GM12878 (cell line): ENCODE results near the gene MASP1. TPM values are rescaled to one million over a fixed set of nuclear protein-coding genes. Genes with fewer than 3 reads are reported as not detected.

Experiments used
- ATAC-seq: fragments of 200-7000 bp; cut with Tn5 transposase; 3 replicates; pipeline ENCODE4 v1.9.1; 2020; ENCODE audit warnings: mild to moderate bottlenecking, moderate library complexity
- BruUV-seq: library from RNA; stranded (reverse); fragments of 400-500 nt; replicated peaks from 2 replicates; lab custom pipeline; 2021; lab: Mats Ljungman, UMichigan
- CTCF ChIA-PET: fragments of 300-600 bp; sonication (Branson Sonifier 250); formaldehyde crosslinking; extraction: SDS; loops from one replicate; lab custom pipeline; 2021; ENCODE audit warnings: inconsistent platforms; lab: Yijun Ruan, JAX
- POLR2A ChIA-PET: fragments of 350-600 bp; formaldehyde crosslinking; extraction: SDS; loops from one replicate; lab custom pipeline; 2021; ENCODE audit warnings: inconsistent platforms; lab: Charles Lee
- RAD21 ChIA-PET: fragments of 300-600 bp; sonication (Branson Sonifier 250); formaldehyde crosslinking; loops from one replicate; lab custom pipeline; 2023; ENCODE audit warnings: antibody characterized with exemption; ENCODE audit not compliant: unreplicated experiment; lab: Charles Lee
- SMC1A ChIA-PET: fragments of 300-600 bp; sonication (Branson Sonifier 250); formaldehyde crosslinking; loops from one replicate; lab custom pipeline; 2023; ENCODE audit not compliant: unreplicated experiment, uncharacterized antibody; lab: Charles Lee
- DNase-seq: peaks from one replicate; pipeline ENCODE4 v3.0.0-alpha.2; 2011; ENCODE audit warnings: low read depth, low spot score
- FAIRE-seq: peaks from 3 replicates; lab custom pipeline; 2011; peaks lifted over from hg19 to GRCh38; lab: Jason Lieb, UNC
- H2AFZ ChIP-seq: 2 replicates; pipeline ENCODE4 v1.6.0; 2011; ENCODE audit warnings: low read depth, low read length, control low read depth; ENCODE audit not compliant: control insufficient read depth
- H3K27ac ChIP-seq: 2 replicates; pipeline ENCODE4 v1.5.1; 2011; ENCODE audit warnings: control low read depth; ENCODE audit not compliant: control insufficient read depth, insufficient read depth
- H3K27me3 ChIP-seq, 2 experiments: replicated peaks in 1 of 2; 2 replicates each; pipeline versions ENCODE4 v1.6.0 to v1.6.1; 2011; ENCODE audit warnings: low read length in 1 of 2; ENCODE audit not compliant: control insufficient read depth in 2 of 2, insufficient read depth in 2 of 2
- H3K36me3 ChIP-seq, 2 experiments: 2 replicates each; pipeline ENCODE4 v1.5.1; 2011; ENCODE audit warnings: low read length in 1 of 2; ENCODE audit not compliant: control insufficient read depth in 2 of 2, insufficient read depth in 2 of 2
- H3K4me1 ChIP-seq: 2 replicates; pipeline ENCODE4 v1.6.1; 2011; ENCODE audit warnings: mild to moderate bottlenecking, low read length, moderate library complexity, mixed read lengths; ENCODE audit not compliant: control insufficient read depth, insufficient read depth
- H3K4me2 ChIP-seq: 2 replicates; pipeline ENCODE4 v1.6.0; 2011; ENCODE audit warnings: control low read depth; ENCODE audit not compliant: control insufficient read depth, insufficient read depth
- H3K4me3 ChIP-seq: fragments of 200-600 bp; sonication (generic); 2 replicates; pipeline ENCODE4 v1.5.1; 2016
- H3K79me2 ChIP-seq: 2 replicates; pipeline ENCODE4 v1.6.0; 2011; ENCODE audit warnings: low read length; ENCODE audit not compliant: control insufficient read depth, insufficient read depth
- H3K9ac ChIP-seq: 2 replicates; pipeline ENCODE4 v1.8.0; 2011; ENCODE audit warnings: low read length, control low read depth, mixed read lengths; ENCODE audit not compliant: control insufficient read depth, insufficient read depth
- H3K9me3 ChIP-seq: replicated peaks from 3 replicates; pipeline ENCODE4 v1.5.1; 2011; ENCODE audit warnings: mild to moderate bottlenecking, low read length; ENCODE audit not compliant: control insufficient read depth, insufficient read depth
- H4K20me1 ChIP-seq: 2 replicates; pipeline ENCODE4 v1.6.0; 2011; ENCODE audit not compliant: control insufficient read depth, insufficient read depth
- BRCA1 ChIP-seq: IDR thresholded peaks from 2 replicates; pipeline ENCODE4 v1.6.1; 2011; ENCODE audit warnings: low read depth, low read length, improper control_type of control experiment
- CHD4 ChIP-seq: fragments of 200-600 bp; sonication (generic); IDR thresholded peaks from 2 replicates; pipeline ENCODE4 v1.6.1; 2016; ENCODE audit warnings: mild to moderate bottlenecking
- EP300 ChIP-seq, 2 experiments: fragments of 150-350 bp in 1 of 2; IDR thresholded peaks; 2 replicates each; pipeline ENCODE4 v1.6.1; 2011 to 2012; ENCODE audit warnings: low read depth in 2 of 2, low read length in 2 of 2, borderline replicate concordance in 1 of 2, improper control_type of control experiment in 1 of 2, inconsistent platforms in 1 of 2; ENCODE audit not compliant: control insufficient read depth in 1 of 2
- HCFC1 ChIP-seq: fragments of 150-350 bp; IDR thresholded peaks from 2 replicates; pipeline ENCODE4 v1.6.1; 2014; ENCODE audit warnings: low read length
- HDGF ChIP-seq: fragments of 450-650 bp; IDR thresholded peaks from 2 replicates; pipeline ENCODE4 v1.6.1; 2016; ENCODE audit warnings: antibody characterized with exemption
- PBX3 ChIP-seq: IDR thresholded peaks from 2 replicates; pipeline ENCODE4 v1.6.1; 2011; ENCODE audit warnings: mild to moderate bottlenecking, low read depth, low read length, moderate library complexity; ENCODE audit not compliant: insufficient replicate concordance
- SIN3A ChIP-seq: IDR thresholded peaks from 2 replicates; pipeline ENCODE4 v1.6.1; 2012; ENCODE audit warnings: low read depth, low read length, improper control_type of control experiment
- SREBF2 ChIP-seq: IDR thresholded peaks from 2 replicates; pipeline ENCODE4 v1.6.1; 2012; ENCODE audit warnings: mild to moderate bottlenecking, low read length
- SRF ChIP-seq, 2 experiments: IDR thresholded peaks; 2 replicates each; pipeline ENCODE4 v1.6.1; 2011; ENCODE audit warnings: low read depth in 2 of 2, low read length in 2 of 2, mild to moderate bottlenecking in 1 of 2, moderate library complexity in 1 of 2
- TCF3 ChIP-seq: IDR thresholded peaks from 2 replicates; pipeline ENCODE4 v1.6.1; 2012; ENCODE audit warnings: low read depth, mild to moderate bottlenecking, low read length, borderline replicate concordance; ENCODE audit not compliant: insufficient read depth
- ZBTB4 ChIP-seq: fragments of 450-650 bp; formaldehyde crosslinking; IDR thresholded peaks from 2 replicates; pipeline ENCODE4 v1.4.0; 2022; ENCODE audit warnings: mild to moderate bottlenecking, moderate library complexity
- ZNF384 ChIP-seq: IDR thresholded peaks from 2 replicates; pipeline ENCODE4 v1.6.1; 2012; ENCODE audit warnings: low read depth, mild to moderate bottlenecking, low read length, improper control_type of control experiment, borderline replicate concordance
- ZNF622 ChIP-seq: fragments of 450-650 bp; IDR thresholded peaks from 2 replicates; pipeline ENCODE4 v1.6.1; 2017; ENCODE audit warnings: mild to moderate bottlenecking, inconsistent platforms
- ZSCAN29 ChIP-seq: fragments of 450-650 bp; IDR thresholded peaks from 2 replicates; pipeline ENCODE4 v1.6.1; 2017; ENCODE audit warnings: mild to moderate bottlenecking, moderate library complexity
- WGBS: methylation state at CpG from one replicate; pipeline ENCODE4 v1.1.6; 2016; ENCODE audit warnings: low lambda C conversion rate; ENCODE audit not compliant: insufficient replicate concordance, insufficient coverage; ENCODE audit errors: missing lambda C conversion rate; 5-methylcytosine and 5-hydroxymethylcytosine counted together
- in situ Hi-C: fragments of 300-500 bp; cut with MboI; formaldehyde crosslinking; loops from 9 replicates; pipeline ENCODE4 v1.14.3; 2018; ENCODE audit warnings: mixed read lengths
- intact Hi-C: fragments of 100-400 bp; cut with micrococcal nuclease; formaldehyde crosslinking; loops from one replicate; pipeline ENCODE4 v1.14.2; 2022; ENCODE audit not compliant: unreplicated experiment
- polyA plus RNA-seq, 11 experiments: library from polyadenylated mRNA; depleted of rRNA in 4 of 11; unstranded in 6 of 11; stranded (reverse) in 5 of 11; fragments of >200 nt; fragmentation: Nextera tagmentation in 4 of 11; fragmentation: Illumina TruSeq in 1 of 11; extraction: Ambion mirVana in 4 of 11; extraction: Trizol in 1 of 11; gene quantifications; 1 replicate in 1 of 11; 2 replicates in 10 of 11; pipeline versions ENCODE4 v1.2.1 to v1.2.3, GENCODE V29; 2011 to 2016; ENCODE audit warnings: inconsistent platforms in 2 of 11, missing spikeins in 2 of 11, low read depth in 1 of 11
- total RNA-seq, 4 experiments: library from RNA; depleted of rRNA in 3 of 4; stranded (reverse); fragments of >200 nt in 3 of 4; fragmentation: Illumina TruSeq in 1 of 4; extraction: Trizol in 1 of 4; gene quantifications; 2 replicates each; pipeline versions ENCODE4 v1.2.1 to v1.2.3, GENCODE V29; 2013 to 2021

MASP1 gene
- total and polyA plus RNA-seq, 10 of the 15 experiments (the other 5 are each of a cell fraction or from before 2014, with no cell fraction given): 0.05 TPM; not detected in 9

- WGBS: 35% methylated on average over 2 of the region's 2 CpGs
- POLR2A ChIA-PET: no interaction called here
- TF ChIP-seq EP300 (IDR thresholded peaks at IDR 0.05; ENCODE audit: borderline replicate concordance in 1 of 2, control insufficient read depth in 1 of 2, low read depth in 2 of 2, low read length in 2 of 2) (no peak), ZNF622 (no peak), TCF3 (no peak), SIN3A (no peak), HDGF (no peak), HCFC1 (no peak), BRCA1 (no peak), ZNF384 (no peak), ZBTB4 (no peak), SRF (IDR thresholded peaks at IDR 0.05; ENCODE audit: low read depth in 2 of 2, low read length in 2 of 2) (no peak), ZSCAN29 (no peak), CHD4 (no peak), SREBF2 (no peak), PBX3 (no peak)
Measured at GRCh38 chr3:187207062-187207461, 84.5 kb downstream of the MASP1 start.

More at GRCh38 chr3:187207062-187207461, 84.5 kb downstream of the MASP1 start:
- no peak overlapping the region for H3K4me2 ChIP-seq
- BruUV-seq: no TSS peak
- FAIRE-seq (no peak), ATAC-seq (no peak), DNase-seq (no peak)
- ChIA-PET CTCF (no interaction called here), RAD21 (no interaction called here), SMC1A (no interaction called here)
- intact Hi-C loops: no loop called here
- no peaks in the 10 kb centered on the region for H3K36me3 ChIP-seq
- in situ Hi-C loops: no loop called here
- H4K20me1 ChIP-seq: no peaks in the 10 kb centered on the region
- H3K9ac ChIP-seq: no peak overlapping the region
- no peak overlapping the region for H2AFZ ChIP-seq
- H3K4me3 ChIP-seq: no peak overlapping the region
- no peaks in the 10 kb centered on the region for H3K79me2 ChIP-seq
- H3K27me3 ChIP-seq: 0 out of 4 replicates have a peak, but pooled peaks cover 1 to 3% of the 10 kb centered on the region in 2 experiments
- H3K4me1 ChIP-seq: no peaks in the 10 kb centered on the region
- peaks cover 3% of the 10 kb centered on the region; the same call in 2 of the 3 replicates for H3K9me3 ChIP-seq
- H3K27ac ChIP-seq: no peak overlapping the region
